H1 (cell line): ENCODE measurements around the gene FAM209B. TPM values are rescaled to one million over a fixed set of nuclear protein-coding genes. Genes with fewer than 3 reads are reported as not detected.

Experiments used
- CTCF ChIA-PET: fragments of 300-600 bp; sonication (Branson Sonifier 250); formaldehyde crosslinking; loops from one replicate; lab custom pipeline; 2021; ENCODE audit not compliant: partially characterized antibody; lab: Charles Lee
- POLR2A ChIA-PET: fragments of 300-600 bp; sonication (Branson Sonifier 250); formaldehyde crosslinking; loops from one replicate; lab custom pipeline; 2021; ENCODE audit warnings: inconsistent platforms; ENCODE audit not compliant: partially characterized antibody; lab: Charles Lee
- DNase-seq, 2 experiments: peaks; one replicate each; pipeline versions ENCODE4 v3.0.0 to v3.0.0-alpha.2; 2010 to 2022; ENCODE audit warnings: low spot score in 2 of 2, low read depth in 1 of 2, mixed read lengths in 1 of 2
- FAIRE-seq: peaks from 2 replicates; lab custom pipeline; 2011; peaks lifted over from hg19 to GRCh38; lab: Jason Lieb, UNC
- H2AFZ ChIP-seq: 2 replicates; pipeline ENCODE4 v1.8.1; 2012; ENCODE audit warnings: low read length, inconsistent platforms
- H2AK5ac ChIP-seq: 2 replicates; pipeline ENCODE4 v1.6.1; 2013; ENCODE audit warnings: low read depth, low read length
- H2BK120ac ChIP-seq: replicated peaks from 2 replicates; pipeline ENCODE3; 2013; ENCODE audit warnings: low read depth, low read length, inconsistent platforms
- H2BK12ac ChIP-seq: 2 replicates; pipeline ENCODE4 v1.6.1; 2013; ENCODE audit warnings: low read depth, low read length
- H2BK15ac ChIP-seq: 2 replicates; pipeline ENCODE4 v1.6.1; 2013; ENCODE audit warnings: low read length
- H2BK20ac ChIP-seq: 2 replicates; pipeline ENCODE4 v1.6.1; 2013; ENCODE audit warnings: low read length
- H2BK5ac ChIP-seq: 2 replicates; pipeline ENCODE4 v1.6.1; 2013; ENCODE audit warnings: low read depth, low read length
- H3K14ac ChIP-seq: 2 replicates; pipeline ENCODE4 v1.6.1; 2013; ENCODE audit warnings: inconsistent platforms; ENCODE audit not compliant: insufficient read length
- H3K18ac ChIP-seq: 2 replicates; pipeline ENCODE4 v1.6.1; 2013; ENCODE audit warnings: low read length; ENCODE audit errors: extremely low read depth
- H3K23ac ChIP-seq: 2 replicates; pipeline ENCODE4 v1.6.1; 2013; ENCODE audit warnings: inconsistent platforms; ENCODE audit not compliant: insufficient read length
- H3K23me2 ChIP-seq: 2 replicates; pipeline ENCODE4 v1.6.1; 2013; ENCODE audit warnings: low read depth, low read length
- H3K27ac ChIP-seq: 2 replicates; pipeline ENCODE4 v1.6.1; 2011; ENCODE audit warnings: low read depth, low read length, inconsistent platforms
- H3K27me3 ChIP-seq, 4 experiments: replicated peaks in 1 of 4; 1 replicate in 1 of 4; 2 replicates in 3 of 4; pipeline versions ENCODE4 v1.6.1 to v1.8.1; 2011 to 2013; ENCODE audit warnings: low read length in 3 of 4, mild to moderate bottlenecking in 3 of 4, inconsistent platforms in 2 of 4, mixed read lengths in 2 of 4, moderate library complexity in 1 of 4; ENCODE audit not compliant: control insufficient read depth in 3 of 4, insufficient read depth in 3 of 4; ENCODE audit errors: extremely low read depth in 1 of 4
- H3K36me3 ChIP-seq, 4 experiments: 2 replicates each; pipeline versions ENCODE4 v1.6.1 to v1.8.1; 2011 to 2013; ENCODE audit warnings: mild to moderate bottlenecking in 4 of 4, low read length in 3 of 4, moderate library complexity in 2 of 4, control low read depth in 1 of 4, inconsistent platforms in 1 of 4; ENCODE audit not compliant: insufficient read depth in 4 of 4, control insufficient read depth in 2 of 4
- H3K4ac ChIP-seq: replicated peaks from 2 replicates; pipeline ENCODE3; 2013; ENCODE audit warnings: low read length, low read depth, mixed read lengths, inconsistent platforms; ENCODE audit not compliant: insufficient read length
- H3K4me1 ChIP-seq, 4 experiments: replicated peaks in 1 of 4; 1 replicate in 1 of 4; 2 replicates in 3 of 4; pipeline versions ENCODE4 v1.6.1 to v1.8.1; 2011 to 2013; ENCODE audit warnings: low read length in 3 of 4, inconsistent platforms in 2 of 4, mixed read lengths in 1 of 4; ENCODE audit not compliant: insufficient read depth in 4 of 4, control insufficient read depth in 3 of 4
- H3K4me2 ChIP-seq, 2 experiments: 2 replicates each; pipeline versions ENCODE4 v1.6.1 to v1.8.1; 2011 to 2013; ENCODE audit warnings: low read depth in 2 of 2, low read length in 2 of 2, control low read depth in 1 of 2, inconsistent platforms in 1 of 2, mild to moderate bottlenecking in 1 of 2; ENCODE audit not compliant: insufficient read depth in 1 of 2
- H3K4me3 ChIP-seq, 4 experiments: fragments of 200-600, 300-600 bp in 1 of 4; sonication (generic), shearing (Covaris generic), sonication (Bioruptor Twin) in 1 of 4; 2 replicates each; pipeline versions ENCODE4 v1.5.1 to v1.8.1; 2011 to 2016; ENCODE audit warnings: low read length in 4 of 4, low read depth in 3 of 4, control low read depth in 2 of 4, inconsistent platforms in 2 of 4, mild to moderate bottlenecking in 2 of 4, mixed read lengths in 1 of 4, moderate library complexity in 1 of 4; ENCODE audit not compliant: insufficient read depth in 2 of 4; ENCODE audit errors: extremely low read depth in 1 of 4
- H3K56ac ChIP-seq: replicated peaks from 2 replicates; pipeline ENCODE3; 2013; ENCODE audit warnings: low read depth, mild to moderate bottlenecking, mixed read lengths, low read length, inconsistent platforms; ENCODE audit not compliant: insufficient read length
- H3K79me1 ChIP-seq: 2 replicates; pipeline ENCODE4 v1.6.1; 2013; ENCODE audit warnings: low read depth, low read length, control low read depth
- H3K79me2 ChIP-seq, 2 experiments: 2 replicates each; pipeline versions ENCODE4 v1.6.1 to v1.8.1; 2012 to 2013; ENCODE audit warnings: low read length in 2 of 2, mild to moderate bottlenecking in 2 of 2, inconsistent platforms in 1 of 2; ENCODE audit not compliant: insufficient read depth in 2 of 2, control insufficient read depth in 1 of 2
- H3K9ac ChIP-seq, 4 experiments: replicated peaks in 1 of 4; 1 replicate in 1 of 4; 2 replicates in 3 of 4; pipeline versions ENCODE4 v1.6.1 to v1.8.1; 2011 to 2013; ENCODE audit warnings: low read depth in 3 of 4, low read length in 3 of 4, control low read depth in 2 of 4, mild to moderate bottlenecking in 2 of 4, moderate library complexity in 2 of 4, inconsistent platforms in 1 of 4; ENCODE audit errors: extremely low read depth in 1 of 4
- H3K9me3 ChIP-seq, 2 experiments: 2 replicates each; pipeline versions ENCODE4 v1.6.1 to v1.8.1; 2012 to 2013; ENCODE audit warnings: mild to moderate bottlenecking in 2 of 2, moderate library complexity in 2 of 2, control low read depth in 1 of 2, inconsistent platforms in 1 of 2, low read depth in 1 of 2, low read length in 1 of 2, mixed read lengths in 1 of 2; ENCODE audit not compliant: insufficient read depth in 2 of 2
- H4K20me1 ChIP-seq, 2 experiments: replicated peaks in 1 of 2; 2 replicates each; pipeline versions ENCODE3 to v1.8.1; 2011 to 2013; ENCODE audit warnings: inconsistent platforms in 2 of 2, low read length in 2 of 2, mild to moderate bottlenecking in 1 of 2; ENCODE audit not compliant: insufficient read depth in 2 of 2, control insufficient read depth in 1 of 2
- H4K5ac ChIP-seq: 2 replicates; pipeline ENCODE4 v1.6.1; 2013; ENCODE audit warnings: low read length, low read depth, mixed read lengths, inconsistent platforms; ENCODE audit not compliant: insufficient read length
- H4K8ac ChIP-seq: 2 replicates; pipeline ENCODE4 v1.8.0; 2013; ENCODE audit warnings: mild to moderate bottlenecking, moderate library complexity, low read length, inconsistent platforms; ENCODE audit not compliant: insufficient read depth; ENCODE audit errors: extremely low read depth
- H4K91ac ChIP-seq: replicated peaks from 2 replicates; pipeline ENCODE3; 2013; ENCODE audit warnings: low read length, mixed read lengths, inconsistent platforms; ENCODE audit not compliant: insufficient read length
- JUND ChIP-seq: IDR thresholded peaks from 2 replicates; pipeline ENCODE4 v1.6.1; 2011; ENCODE audit warnings: mild to moderate bottlenecking, improper control_type of control experiment, low read length
- WGBS, 2 experiments: shearing (Covaris generic) in 1 of 2; methylation state at CpG; one replicate each; pipeline versions ENCODE4 v1.1.6 to v1.1.7; 2013 to 2015; ENCODE audit warnings: low lambda C conversion rate in 2 of 2, mixed read lengths in 2 of 2, inconsistent platforms in 1 of 2, low coverage in 1 of 2, missing lambda C conversion rate in 1 of 2; ENCODE audit not compliant: insufficient replicate concordance in 2 of 2, insufficient coverage in 1 of 2, insufficient read length in 1 of 2; ENCODE audit errors: extremely low coverage in 1 of 2, missing lambda C conversion rate in 1 of 2; 5-methylcytosine and 5-hydroxymethylcytosine counted together
- polyA plus RNA-seq, 7 experiments: library from polyadenylated mRNA; depleted of rRNA in 3 of 7; stranded (reverse) in 5 of 7; unstranded in 2 of 7; fragments of >200 nt in 5 of 7; fragments of 200-250 nt in 2 of 7; gene quantifications; 1 replicate in 5 of 7; 2 replicates in 1 of 7; 4 replicates in 1 of 7; pipeline versions ENCODE4 v1.2.1 to v1.2.3, GENCODE V29; 2011 to 2013; ENCODE audit warnings: missing spikeins in 2 of 7, mixed read lengths in 2 of 7
- total RNA-seq: library from RNA; stranded (reverse); fragmentation: NEBNext Ultra II Directional; extraction: Animal tissue kit (Norgen Biotek cat#: 25700); gene quantifications from 2 replicates; pipeline ENCODE4 v1.2.1, GENCODE V29; 2021

Gene FAM209B
- total and polyA plus RNA-seq, 2 of the 8 experiments (the other 6 are each of a cell fraction or from before 2014, with no cell fraction given): 0.29 TPM; not detected in 1

DNA sequence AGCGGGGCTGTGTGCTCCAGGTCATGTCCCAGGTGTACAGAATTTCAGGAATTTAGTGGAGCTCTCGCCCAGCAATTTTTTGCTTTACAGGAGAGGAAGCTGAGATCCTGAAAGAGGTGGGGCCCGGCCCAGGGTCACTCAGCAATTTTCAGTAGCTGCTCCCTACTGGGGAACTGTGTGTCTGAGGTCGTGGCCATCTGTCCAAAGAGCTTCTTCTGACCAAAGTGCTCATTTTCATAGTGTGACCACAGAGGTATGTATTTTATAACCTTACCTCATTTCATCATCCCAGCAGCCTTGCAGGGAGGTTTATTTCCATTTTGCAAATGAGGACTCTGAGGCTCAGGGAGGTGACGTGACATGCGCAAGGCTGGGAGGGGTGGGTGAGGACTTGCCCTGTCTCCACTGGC, 46.3 kb downstream of the FAM209B start:
- no peak overlapping the region for H3K4ac ChIP-seq
- CTCF ChIA-PET: interaction anchor here (0.5 to 7.8 kb wide), 9 partner anchors 9 to 481 kb away, joined by 3 to 95 read pairs (median 4); no protein-coding TSS in a partner anchor
- H3K27me3 ChIP-seq: no peaks in the 10 kb centered on the region
- H3K23me2 ChIP-seq: no peaks in the 10 kb centered on the region
- no peak overlapping the region for H2AFZ ChIP-seq
- no peak overlapping the region for H4K91ac ChIP-seq
- no peak overlapping the region for H2BK20ac ChIP-seq
- no peak for FAIRE-seq
- no peak overlapping the region for H2AK5ac ChIP-seq
- no peak for TF ChIP-seq JUND
- TF ChIP-seq, all 59 proteins: peak for 0
- Histone ChIP-seq H3K36me3 (no peaks in the 10 kb centered on the region), H4K5ac (no peak overlapping the region), H4K20me1 (no peaks in the 10 kb centered on the region), H2BK12ac (no peak overlapping the region), H3K14ac (no peak overlapping the region), H3K79me1 (no peaks in the 10 kb centered on the region), H2BK15ac (0 out of 2 replicates have a peak overlapping the region, but pooled peaks have one; percentile 81), H3K4me2 (no peak overlapping the region), H3K56ac (no peak overlapping the region), H3K23ac (no peak overlapping the region), H3K4me3 (no peak overlapping the region), H2BK120ac (no peak overlapping the region), H4K8ac (no peak overlapping the region), H3K9me3 (no peaks in the 10 kb centered on the region), H3K79me2 (no peaks in the 10 kb centered on the region), H3K9ac (no peak overlapping the region), H3K27ac (no peak overlapping the region), H2BK5ac (no peak overlapping the region), H3K18ac (no peak overlapping the region), H3K4me1 (no peaks in the 10 kb centered on the region; a peak in 2 of 7 replicates)
- DNase-seq: no peak
- POLR2A ChIA-PET: interaction anchor here (0.8 to 1.1 kb wide), 2 partner anchors 181 to 375 kb away, joined by 3 read pairs; no protein-coding TSS in a partner anchor
- 87% methylated on average over 5 of the region's 6 CpGs; no CpG with 5 or more reads in 1 of the 2 experiments for WGBS, 2 experiments
